Measurements from ENCODE around the gene TNRC6C. TPM values are rescaled to one million over a fixed set of nuclear protein-coding genes. Genes with fewer than 3 reads are reported as not detected.

TNRC6C gene
- total RNA-seq, 3 donors from 2014 or later (not counting 1 experiment from before 2014, with no cell fraction given), result 74.3 to 100 (median 76.3) TPM

DNA sequence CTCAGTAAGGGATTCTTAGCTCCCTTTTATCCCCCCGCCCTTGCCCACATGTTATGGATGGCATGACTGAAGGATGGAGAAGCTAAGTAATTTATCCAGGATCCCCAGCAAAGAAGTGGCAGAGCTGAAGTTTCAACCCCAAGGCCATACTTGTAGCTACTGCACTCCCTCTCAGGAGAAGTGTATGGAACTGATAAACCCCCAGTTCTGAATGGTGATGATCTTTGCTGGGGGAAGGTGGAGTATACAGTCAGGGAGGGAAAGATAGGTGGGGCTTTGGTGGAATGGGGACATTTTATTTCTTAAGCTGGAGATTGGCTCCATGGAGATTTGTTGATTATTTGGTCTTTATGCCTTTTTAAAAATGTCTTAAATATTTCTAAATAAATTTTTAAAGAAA, 58.3 kb downstream of the TNRC6C start:
- peaks cover 22% of the 10 kb centered on the region for H3K36me3 ChIP-seq (ENCODE audit: control insufficient read depth, insufficient read depth, low read length)
- Mint-ChIP-seq H3K36me3 (no peaks in the 10 kb centered on the region), H3K27me3 (ENCODE audit: low read depth in 2 of 2) (no peaks in the 10 kb centered on the region), H3K4me3 (no peak overlapping the region), H3K9me3 (no peaks in the 10 kb centered on the region), H3K4me1 (peaks cover 22 to 26% of the 10 kb centered on the region in 2 donors), H3K27ac (no peak overlapping the region)
- H3K4me3 ChIP-seq (ENCODE audit: low read length), result no peak overlapping the region
- TF ChIP-seq, protein P1, sequence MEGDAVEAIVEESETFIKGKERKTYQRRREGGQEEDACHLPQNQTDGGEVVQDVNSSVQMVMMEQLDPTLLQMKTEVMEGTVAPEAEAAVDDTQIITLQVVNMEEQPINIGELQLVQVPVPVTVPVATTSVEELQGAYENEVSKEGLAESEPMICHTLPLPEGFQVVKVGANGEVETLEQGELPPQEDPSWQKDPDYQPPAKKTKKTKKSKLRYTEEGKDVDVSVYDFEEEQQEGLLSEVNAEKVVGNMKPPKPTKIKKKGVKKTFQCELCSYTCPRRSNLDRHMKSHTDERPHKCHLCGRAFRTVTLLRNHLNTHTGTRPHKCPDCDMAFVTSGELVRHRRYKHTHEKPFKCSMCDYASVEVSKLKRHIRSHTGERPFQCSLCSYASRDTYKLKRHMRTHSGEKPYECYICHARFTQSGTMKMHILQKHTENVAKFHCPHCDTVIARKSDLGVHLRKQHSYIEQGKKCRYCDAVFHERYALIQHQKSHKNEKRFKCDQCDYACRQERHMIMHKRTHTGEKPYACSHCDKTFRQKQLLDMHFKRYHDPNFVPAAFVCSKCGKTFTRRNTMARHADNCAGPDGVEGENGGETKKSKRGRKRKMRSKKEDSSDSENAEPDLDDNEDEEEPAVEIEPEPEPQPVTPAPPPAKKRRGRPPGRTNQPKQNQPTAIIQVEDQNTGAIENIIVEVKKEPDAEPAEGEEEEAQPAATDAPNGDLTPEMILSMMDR (IDR thresholded peaks at IDR 0.05), result no peak
- no CpG with 5 or more reads among the region's 1 CpG for WGBS (ENCODE audit: insufficient coverage)
- ATAC-seq (no peak), DNase-seq (no peak)
- no peak overlapping the region for H3K27ac ChIP-seq (ENCODE audit: low read length)
- no peaks in the 10 kb centered on the region for H3K9me3 ChIP-seq (ENCODE audit: control insufficient read depth, insufficient read depth, low read length)
- intact Hi-C loops (cut with micrococcal nuclease), result no loop called here
- no peaks in the 10 kb centered on the region for H3K4me1 ChIP-seq (ENCODE audit: control insufficient read depth, insufficient read depth, low read length)
- no peaks in the 10 kb centered on the region for H3K27me3 ChIP-seq (ENCODE audit: control insufficient read depth, insufficient read depth, low read length)

DNA sequence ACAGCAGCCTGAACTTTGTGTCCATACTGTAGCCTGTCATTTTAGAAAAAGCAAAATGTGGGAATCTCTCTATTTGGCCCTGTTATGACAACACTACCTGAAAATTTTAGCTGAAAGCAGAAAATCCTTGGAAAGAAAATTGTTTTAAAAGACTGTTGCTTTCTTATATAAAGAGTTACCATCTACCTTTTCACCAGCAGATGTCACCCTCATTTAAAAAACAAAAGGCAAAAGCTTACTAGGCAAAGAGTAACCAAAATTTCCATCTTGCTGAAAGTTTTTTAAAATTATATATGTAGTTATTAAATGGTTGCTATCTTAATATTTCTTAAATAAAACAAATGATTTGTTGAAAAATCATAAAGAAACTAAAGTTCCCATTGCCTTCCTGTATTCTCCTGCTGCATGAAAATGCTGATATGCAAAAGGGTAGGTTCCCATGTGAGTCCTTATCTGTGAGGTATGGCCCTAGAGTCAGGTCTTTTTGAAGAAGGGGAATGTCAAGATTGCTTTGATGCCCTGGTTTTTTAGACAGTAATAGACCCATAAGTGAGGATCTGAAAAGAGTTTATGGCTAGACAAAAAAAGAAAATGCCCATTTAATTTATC, 61.0 kb downstream of the TNRC6C start:
- no peak overlapping the region for H3K27ac ChIP-seq (ENCODE audit: low read length)
- no peaks in the 10 kb centered on the region for H3K27me3 ChIP-seq (ENCODE audit: control insufficient read depth, insufficient read depth, low read length)
- no peaks in the 10 kb centered on the region for H3K9me3 ChIP-seq (ENCODE audit: control insufficient read depth, insufficient read depth, low read length)
- Mint-ChIP-seq H3K36me3 (no peaks in the 10 kb centered on the region), H3K9me3 (no peaks in the 10 kb centered on the region), H3K4me1 (peaks cover 0 to 12% of the 10 kb centered on the region in 2 donors), H3K27me3 (ENCODE audit: low read depth in 2 of 2) (no peaks in the 10 kb centered on the region), H3K27ac (no peak overlapping the region), H3K4me3 (no peak overlapping the region)
- peaks cover 8% of the 10 kb centered on the region for H3K36me3 ChIP-seq (ENCODE audit: control insufficient read depth, insufficient read depth, low read length)
- ATAC-seq (peak in 1 of 3 donors; percentile 44), DNase-seq (peak in 1 of 2 donors; percentile 60)
- TF ChIP-seq, protein P1 (IDR thresholded peaks at IDR 0.05), result peak; percentile 65
- H3K4me3 ChIP-seq (ENCODE audit: low read length), result no peak overlapping the region
- intact Hi-C loops (cut with micrococcal nuclease), result no loop called here
- H3K4me1 ChIP-seq (ENCODE audit: control insufficient read depth, insufficient read depth, low read length), result no peaks in the 10 kb centered on the region

DNA sequence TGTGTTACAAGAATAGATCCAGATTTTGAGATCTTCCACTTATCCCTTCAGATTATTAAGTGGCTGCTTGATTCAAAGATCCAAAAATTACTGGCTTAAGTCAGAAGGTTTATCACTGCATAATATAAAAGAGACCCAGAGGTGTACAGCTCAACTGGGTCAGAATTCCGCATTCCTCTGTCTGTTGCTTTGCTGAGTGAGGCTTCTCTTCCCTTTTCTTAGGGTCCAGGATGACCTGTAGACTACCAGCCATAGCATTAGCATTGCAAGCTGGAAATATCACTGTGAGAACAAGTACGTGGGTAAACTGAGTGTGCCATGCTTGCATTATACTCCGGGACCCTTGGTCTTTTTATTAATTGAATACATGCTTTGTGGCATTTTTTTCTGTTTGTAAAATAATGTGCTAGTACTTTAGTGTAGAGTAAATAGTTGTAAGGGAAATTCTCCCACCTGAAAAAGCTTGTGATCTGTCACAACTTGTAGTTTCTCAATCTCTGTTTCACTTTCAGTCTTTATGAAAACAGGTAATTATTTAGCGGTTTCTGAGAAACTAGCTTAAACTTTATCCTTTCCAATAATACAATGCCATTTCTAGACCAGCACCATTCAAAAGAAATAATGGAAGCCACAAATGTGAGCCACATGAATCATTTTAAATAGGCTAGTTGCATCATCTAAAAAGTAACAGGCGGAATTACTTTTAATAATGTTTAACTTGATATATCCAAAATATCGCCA, 61.6 kb downstream of the TNRC6C start:
- no peak for DNase-seq
- intact Hi-C loops (cut with micrococcal nuclease), result no loop called here
- Mint-ChIP-seq H3K27me3 (ENCODE audit: low read depth in 2 of 2) (no peaks in the 10 kb centered on the region), H3K4me1 (peaks cover 0 to 12% of the 10 kb centered on the region in 2 donors), H3K36me3 (no peaks in the 10 kb centered on the region), H3K9me3 (no peaks in the 10 kb centered on the region), H3K4me3 (no peak overlapping the region), H3K27ac (no peak overlapping the region)
- no peak overlapping the region for H3K27ac ChIP-seq (ENCODE audit: low read length)
- H3K9me3 ChIP-seq (ENCODE audit: control insufficient read depth, insufficient read depth, low read length), result no peaks in the 10 kb centered on the region
- H3K4me3 ChIP-seq (ENCODE audit: low read length), result no peak overlapping the region
- H3K27me3 ChIP-seq (ENCODE audit: control insufficient read depth, insufficient read depth, low read length), result no peaks in the 10 kb centered on the region
- no peaks in the 10 kb centered on the region for H3K4me1 ChIP-seq (ENCODE audit: control insufficient read depth, insufficient read depth, low read length)
- 89% methylated on average over 4 of the region's 6 CpGs for WGBS (ENCODE audit: insufficient coverage)
- no peak for ATAC-seq
- H3K36me3 ChIP-seq (ENCODE audit: control insufficient read depth, insufficient read depth, low read length), result peaks cover 4% of the 10 kb centered on the region
- TF ChIP-seq, protein P1 (IDR thresholded peaks at IDR 0.05), result no peak
